ENCODE results near the gene LAMTOR3. TPM values are rescaled to one million over a fixed set of nuclear protein-coding genes. Genes with fewer than 3 reads are reported as not detected.

Gene LAMTOR3, protein sequence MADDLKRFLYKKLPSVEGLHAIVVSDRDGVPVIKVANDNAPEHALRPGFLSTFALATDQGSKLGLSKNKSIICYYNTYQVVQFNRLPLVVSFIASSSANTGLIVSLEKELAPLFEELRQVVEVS
- total RNA-seq = 45.5 and 69.4 TPM in 2 replicates

DNA sequence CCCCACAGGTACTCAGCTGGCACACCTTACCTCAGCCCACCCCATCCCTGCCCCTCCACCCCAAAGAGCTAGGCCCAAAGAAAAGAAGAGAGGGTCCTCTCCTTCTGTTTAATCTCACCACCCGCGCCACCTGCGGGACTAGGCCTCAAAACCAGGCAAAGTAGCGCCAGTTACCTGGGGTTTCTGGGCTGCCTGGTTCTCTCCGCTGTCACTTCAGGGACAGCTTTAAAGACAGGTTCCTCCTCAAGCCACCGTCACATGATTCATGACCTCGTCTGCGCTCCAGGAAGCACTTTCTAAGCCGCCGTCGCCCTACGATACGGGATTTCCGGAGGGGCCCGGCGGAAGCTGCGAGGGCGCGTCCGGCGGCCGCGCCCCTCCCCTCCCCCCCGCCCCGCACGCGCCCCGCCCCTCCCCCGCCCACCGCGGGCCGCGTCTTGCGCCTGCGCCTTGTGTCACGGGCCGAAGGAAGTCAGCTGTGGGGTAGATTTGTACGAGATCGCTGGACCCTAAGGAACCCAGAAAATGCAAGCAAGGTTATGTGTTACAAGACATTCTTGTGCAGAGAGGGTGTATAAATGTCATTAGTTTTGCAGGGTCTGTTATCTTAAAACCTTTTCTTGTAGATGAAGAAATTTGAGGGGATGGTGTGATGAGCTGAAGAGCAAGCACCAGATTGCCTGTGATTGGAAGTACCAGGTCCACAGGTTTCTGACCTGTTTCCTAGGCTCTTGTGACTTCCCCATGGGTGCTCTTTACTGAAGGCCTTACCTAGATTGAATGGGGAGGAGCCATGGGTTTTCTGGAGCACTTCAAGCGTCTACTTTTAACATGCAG lies at the start of gene LAMTOR3:
TSS of gene LAMTOR3 (minus strand) at position 267 of the 837 bp plus-strand sequence. CDS start 464 bp downstream, outside the sequence.

Other genes starting within 250 kb of the LAMTOR3 start
- gene C4orf54, start 236.6 kb downstream of the LAMTOR3 start, total RNA-seq = under 0.01 and 0.64 TPM in 2 replicates
- 95.5 and 99.1 TPM in 2 replicates for gene DAPP1, start 77.6 kb downstream of the LAMTOR3 start, total RNA-seq
- gene DNAJB14, start 52.2 kb upstream of the LAMTOR3 start, total RNA-seq = 33.5 and 57.0 TPM in 2 replicates
- 158 and 191 TPM in 2 replicates for gene H2AZ1, start 55.8 kb upstream of the LAMTOR3 start, total RNA-seq

Measured in nasal cavity respiratory epithelium epithelial cell of viscerocranial mucosa (primary cell).